Measurements from ENCODE around the gene CENPU.

- TF ChIP-seq POLR2A (IDR thresholded peaks at IDR 0.05; ENCODE audit: low read length), result no peak
- TF ChIP-seq GATA1 (IDR thresholded peaks at IDR 0.05; ENCODE audit: low read depth, low read length), result no peak
Measured at GRCh38 chr4:184751585-184751956, 17.7 kb upstream of the CENPU start.
